Natural killer cell treated with Interleukin-12 subunit alpha and Interleukin-12 subunit beta and Interleukin-15 and Interleukin-18, amount 100 ng/mL, for 72 hours (primary cell): ENCODE results near the gene DCP1A. TPM values are rescaled to one million over a fixed set of nuclear protein-coding genes. Genes with fewer than 3 reads are reported as not detected.
"Not testable (repeated sequence)": the region's sequence is repeated elsewhere in the genome, so short reads cannot be mapped to it uniquely, and the experiment has no call there.

Experiments
- ATAC-seq, 2 donors: fragments of 150-1000 bp; cut with Tn5 transposase in 1 of 2; sonication (Bioruptor Pico), chemical (Tn5 transposase) in 1 of 2; 2 replicates each; pipeline ENCODE4 v1.10.0; 2021
- DNase-seq: peaks from one replicate; pipeline ENCODE4 v3.0.0; 2022; ENCODE audit warnings: low spot score
- H3K27ac Mint-ChIP-seq, 2 donors: 1 replicate in 1 of 2; 2 replicates in 1 of 2; pipeline ENCODE4 v1.8.0; 2022; ENCODE audit warnings: mixed read lengths in 2 of 2, mild to moderate bottlenecking in 1 of 2, moderate library complexity in 1 of 2
- H3K27me3 Mint-ChIP-seq, 2 donors: 1 replicate in 1 of 2; 2 replicates in 1 of 2; pipeline ENCODE4 v1.8.0; 2022; ENCODE audit warnings: mixed read lengths in 2 of 2
- H3K36me3 Mint-ChIP-seq: one replicate; pipeline ENCODE4 v1.8.0; 2022; ENCODE audit warnings: mixed read lengths
- H3K4me1 Mint-ChIP-seq, 2 donors: 1 replicate in 1 of 2; 2 replicates in 1 of 2; pipeline ENCODE4 v1.8.0; 2022; ENCODE audit warnings: low read depth in 2 of 2, mixed read lengths in 2 of 2, mild to moderate bottlenecking in 1 of 2
- H3K4me3 Mint-ChIP-seq: one replicate; pipeline ENCODE4 v1.8.0; 2022; ENCODE audit warnings: mixed read lengths
- H3K9me3 Mint-ChIP-seq: 2 replicates; pipeline ENCODE4 v1.8.0; 2022; ENCODE audit warnings: mixed read lengths
- total RNA-seq, 2 donors: library from RNA; stranded (reverse); gene quantifications; one replicate each; pipeline ENCODE4 v1.2.3, GENCODE V29; 2022

Gene DCP1A
- total RNA-seq, 2 donors from 2014 or later, result 28.3 to 31.1 TPM

DNA sequence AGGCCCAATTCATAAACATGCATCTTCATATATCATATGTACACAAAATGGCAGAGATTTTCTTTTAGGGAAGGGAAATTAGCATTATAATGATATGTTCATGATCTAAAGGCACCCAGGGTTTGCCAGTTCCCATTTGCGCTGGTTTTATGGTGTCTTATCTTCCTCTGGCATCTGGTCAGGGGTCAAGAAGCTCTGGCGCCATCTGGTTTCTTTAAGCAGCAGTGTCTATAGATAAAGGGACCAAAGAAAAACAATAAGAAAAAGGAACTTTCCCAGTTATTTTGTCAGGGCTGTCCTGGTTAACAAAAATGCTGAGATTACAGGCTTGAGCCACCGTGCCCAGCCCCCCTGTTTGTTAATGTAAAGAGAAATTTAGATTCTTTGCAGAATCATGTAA lies 3.3 kb upstream of the DCP1A start:
- H3K27ac Mint-ChIP-seq, result peak overlapping the region in 1 of 2 donors; percentile 14
- H3K4me3 Mint-ChIP-seq, result no peak overlapping the region
- ATAC-seq, result no peak
- no peaks in the 10 kb centered on the region for H3K27me3 Mint-ChIP-seq
- no peaks in the 10 kb centered on the region for H3K36me3 Mint-ChIP-seq
- peaks cover 9 to 20% of the 10 kb centered on the region in 2 donors for H3K4me1 Mint-ChIP-seq
- H3K9me3 Mint-ChIP-seq, result no peaks in the 10 kb centered on the region
- no peak for DNase-seq

- not testable (repeated sequence) for H3K36me3 Mint-ChIP-seq, ATAC-seq
These were observed 775 bp upstream of the DCP1A start for GRCh38 chr3:53348118-53348517.

GRCh38 chr3:53346922-53347260 lies 452 bp downstream of the DCP1A start:
- ATAC-seq, result no peak
- H3K27ac Mint-ChIP-seq, result peak overlapping the region; percentile 96 to 97

More at GRCh38 chr3:53348118-53348517, 775 bp upstream of the DCP1A start:
- Mint-ChIP-seq H3K4me3 (peak overlapping the region; percentile 96), H3K27ac (peak overlapping the region; percentile 96 to 97), H3K4me1 (peaks cover 9 to 33% of the 10 kb centered on the region in 2 donors)
- DNase-seq, H3K27me3 Mint-ChIP-seq, H3K9me3 Mint-ChIP-seq: not testable (repeated sequence)

DNA sequence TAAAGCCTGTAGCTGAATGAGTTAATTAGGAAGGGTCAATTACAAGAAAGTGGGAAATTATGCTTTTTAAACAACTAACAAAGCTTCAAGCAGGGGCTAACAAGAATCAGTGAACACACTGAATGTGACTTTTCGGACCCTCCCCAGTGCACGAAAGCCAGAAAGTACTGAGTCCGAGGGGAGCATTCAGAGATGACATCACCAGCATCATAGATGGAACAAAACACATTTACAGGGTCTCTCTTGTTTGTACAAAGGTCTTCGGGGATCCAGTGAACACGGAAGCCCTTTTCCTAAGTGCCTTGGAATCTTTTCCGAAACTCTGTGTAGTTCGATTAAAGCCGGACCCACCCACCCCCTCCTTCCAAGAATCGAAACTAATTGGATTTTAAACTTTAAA lies 829 bp downstream of the DCP1A start:
- Mint-ChIP-seq H3K36me3 (peaks cover 13% of the 10 kb centered on the region), H3K27me3 (no peaks in the 10 kb centered on the region), H3K4me3 (peak overlapping the region; percentile 96), H3K27ac (peak overlapping the region; percentile 96 to 97), H3K4me1 (peaks cover 14 to 39% of the 10 kb centered on the region in 2 donors), H3K9me3 (no peaks in the 10 kb centered on the region)
- no peak for ATAC-seq
- DNase-seq, result no peak

More at GRCh38 chr3:53346922-53347260, 452 bp downstream of the DCP1A start:
- H3K4me1 Mint-ChIP-seq, result peaks cover 14 to 39% of the 10 kb centered on the region in 2 donors
- H3K4me3 Mint-ChIP-seq, result peak overlapping the region; percentile 96
- H3K9me3 Mint-ChIP-seq, result no peaks in the 10 kb centered on the region
- peaks cover 13% of the 10 kb centered on the region for H3K36me3 Mint-ChIP-seq
- no peaks in the 10 kb centered on the region for H3K27me3 Mint-ChIP-seq
- no peak for DNase-seq

- Mint-ChIP-seq H3K36me3 (peaks cover 19% of the 10 kb centered on the region), H3K4me1 (peaks cover 10 to 42% of the 10 kb centered on the region in 2 donors), H3K9me3 (no peaks in the 10 kb centered on the region), H3K4me3 (no peak overlapping the region), H3K27me3 (no peaks in the 10 kb centered on the region), H3K27ac (no peak overlapping the region)
- ATAC-seq (no peak), DNase-seq (no peak)
These were observed 5.0 kb downstream of the DCP1A start for GRCh38 chr3:53342353-53342752.

- Mint-ChIP-seq H3K27me3 (no peaks in the 10 kb centered on the region), H3K4me3 (no peak overlapping the region), H3K9me3 (no peaks in the 10 kb centered on the region), H3K27ac (no peak overlapping the region), H3K36me3 (peaks cover 8% of the 10 kb centered on the region), H3K4me1 (peaks cover under 1 to 9% of the 10 kb centered on the region in 2 donors)
- DNase-seq (no peak), ATAC-seq (no peak)
These were observed 10.0 kb downstream of the DCP1A start for GRCh38 chr3:53337167-53337940.

DNA sequence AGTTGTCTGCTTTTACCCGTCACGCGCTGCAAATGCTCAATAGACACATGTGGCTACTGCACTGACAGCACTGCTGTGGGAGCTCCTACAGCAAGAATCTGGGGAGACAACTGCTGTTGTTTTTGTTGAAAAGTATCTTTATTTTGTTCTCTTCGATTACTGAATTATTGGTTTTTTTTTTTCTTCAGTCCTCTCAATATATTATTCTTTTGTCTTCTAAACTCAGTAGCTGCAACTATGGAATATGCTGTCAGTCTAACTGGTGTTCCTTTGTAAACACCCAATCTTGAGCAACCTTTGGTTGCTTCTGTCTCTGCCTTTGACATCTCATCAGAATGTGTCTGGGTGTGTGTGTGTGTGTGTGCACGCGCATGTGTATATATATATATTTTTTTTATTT lies 12.6 kb downstream of the DCP1A start:
- no peak for ATAC-seq

DNA sequence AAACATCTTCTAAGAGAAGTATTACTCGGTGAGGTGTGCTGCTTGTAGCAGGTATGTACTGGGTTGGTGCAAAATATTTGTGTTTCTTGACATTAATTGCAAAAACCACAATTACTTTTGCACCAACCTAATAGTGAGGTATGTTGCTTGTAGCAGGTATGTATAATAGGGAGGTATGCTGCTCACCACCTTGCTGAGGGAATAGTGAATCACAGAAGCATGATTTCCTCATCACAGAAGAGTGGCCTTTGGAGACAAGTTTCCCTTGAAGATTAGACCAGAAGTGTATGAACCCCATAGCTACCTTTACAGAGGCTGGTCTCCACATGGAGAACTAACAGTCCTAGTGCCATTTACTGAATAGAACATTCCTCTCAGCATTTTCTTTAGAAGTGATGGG lies 15.5 kb downstream of the DCP1A start:
- H3K27ac Mint-ChIP-seq, result no peak overlapping the region
- no peaks in the 10 kb centered on the region for H3K27me3 Mint-ChIP-seq
- ATAC-seq (no peak), DNase-seq (no peak)
- peaks cover 3 to 4% of the 10 kb centered on the region in 2 donors for H3K4me1 Mint-ChIP-seq
- no peak overlapping the region for H3K4me3 Mint-ChIP-seq
- no peaks in the 10 kb centered on the region for H3K9me3 Mint-ChIP-seq
- no peaks in the 10 kb centered on the region for H3K36me3 Mint-ChIP-seq

More for the DNA sequence above, 12.6 kb downstream of the DCP1A start:
- Mint-ChIP-seq H3K4me3 (no peak overlapping the region), H3K27me3 (no peaks in the 10 kb centered on the region), H3K36me3 (peaks cover 7% of the 10 kb centered on the region), H3K9me3 (no peaks in the 10 kb centered on the region), H3K27ac (no peak overlapping the region), H3K4me1 (peaks cover 0 to 12% of the 10 kb centered on the region in 2 donors)
- no peak for DNase-seq

GRCh38 chr3:53329897-53330296 lies 17.4 kb downstream of the DCP1A start:
- no peak overlapping the region for H3K27ac Mint-ChIP-seq
- ATAC-seq, result no peak
- H3K9me3 Mint-ChIP-seq, result no peaks in the 10 kb centered on the region
- no peaks in the 10 kb centered on the region for H3K36me3 Mint-ChIP-seq
- H3K27me3 Mint-ChIP-seq, result no peaks in the 10 kb centered on the region
- H3K4me1 Mint-ChIP-seq, result peaks cover 4 to 5% of the 10 kb centered on the region in 2 donors
- no peak for DNase-seq
- H3K4me3 Mint-ChIP-seq, result no peak overlapping the region

- Mint-ChIP-seq H3K4me1 (peaks cover 4 to 9% of the 10 kb centered on the region in 2 donors), H3K27ac (no peak overlapping the region), H3K4me3 (no peak overlapping the region), H3K9me3 (no peaks in the 10 kb centered on the region), H3K27me3 (no peaks in the 10 kb centered on the region), H3K36me3 (no peaks in the 10 kb centered on the region)
- DNase-seq, result no peak
- ATAC-seq, result no peak
These were observed 18.6 kb downstream of the DCP1A start for GRCh38 chr3:53328746-53329145.

DNA sequence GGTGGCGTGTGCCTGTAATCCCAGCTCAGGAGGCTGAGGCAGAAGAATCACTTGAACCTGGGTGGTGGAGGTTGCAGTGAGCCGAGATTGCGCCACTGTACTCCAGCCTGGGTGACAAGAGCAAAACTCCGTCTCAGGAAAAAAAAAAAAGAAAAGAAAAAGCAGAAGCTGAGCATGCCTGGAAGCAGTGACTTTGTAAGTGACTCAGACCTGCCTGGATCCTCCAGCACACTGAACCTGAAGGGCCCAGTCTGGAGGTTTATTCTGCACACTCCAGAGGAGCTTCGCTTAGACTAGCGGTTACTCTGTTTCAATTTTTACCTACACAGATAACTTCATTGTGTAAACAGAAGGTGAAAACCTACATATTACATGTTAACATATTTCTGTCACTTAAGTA lies 19.4 kb downstream of the DCP1A start:
- ATAC-seq, H3K4me3 Mint-ChIP-seq, H3K27ac Mint-ChIP-seq, DNase-seq, H3K36me3 Mint-ChIP-seq, H3K27me3 Mint-ChIP-seq, H3K9me3 Mint-ChIP-seq: not testable (repeated sequence)
- H3K4me1 Mint-ChIP-seq, result peaks cover 4 to 12% of the 10 kb centered on the region in 2 donors

DNA sequence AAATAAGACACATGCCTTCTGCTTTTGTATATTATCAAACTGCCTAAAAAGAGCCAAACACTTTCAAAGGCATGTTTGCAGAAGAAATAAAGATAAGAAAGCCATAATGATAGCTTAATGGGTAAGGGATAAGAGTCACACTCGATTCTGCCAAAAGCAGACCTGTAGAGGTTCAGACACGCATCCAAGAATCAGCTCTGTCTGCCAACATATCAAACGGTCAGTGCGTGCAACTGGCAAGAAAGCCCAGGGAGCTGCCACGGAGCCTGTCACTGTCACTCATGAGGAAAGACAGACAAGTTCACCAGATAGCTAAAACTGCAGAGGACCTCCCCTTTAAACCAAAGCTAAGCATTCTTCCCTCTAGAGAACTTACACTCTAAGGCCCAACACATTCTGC lies 23.2 kb downstream of the DCP1A start:
- no peaks in the 10 kb centered on the region for H3K9me3 Mint-ChIP-seq
- no peak overlapping the region for H3K27ac Mint-ChIP-seq
- no peak for DNase-seq
- no peaks in the 10 kb centered on the region for H3K27me3 Mint-ChIP-seq
- peaks cover 8 to 20% of the 10 kb centered on the region in 2 donors for H3K4me1 Mint-ChIP-seq
- H3K36me3 Mint-ChIP-seq, result no peaks in the 10 kb centered on the region
- ATAC-seq, result no peak
- no peak overlapping the region for H3K4me3 Mint-ChIP-seq

DNA sequence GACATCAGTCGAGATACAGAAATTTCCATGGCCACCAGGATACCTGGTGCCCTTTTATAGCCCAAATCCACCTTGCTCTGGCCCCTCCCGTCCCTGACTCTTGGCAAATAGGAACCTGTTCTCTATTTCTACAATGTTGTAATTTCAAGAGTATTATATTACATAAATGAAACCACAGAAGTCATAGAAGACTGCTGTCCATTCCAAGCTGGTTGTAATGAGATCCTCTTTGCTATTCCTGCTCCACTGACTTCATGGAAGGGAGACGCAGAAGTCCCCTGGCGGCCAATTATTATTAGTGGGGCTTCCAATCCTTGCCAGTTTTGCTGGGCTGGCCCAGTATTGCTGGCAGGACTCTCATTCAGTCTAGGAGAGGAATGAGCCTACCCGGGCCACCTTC lies 26.6 kb downstream of the DCP1A start:
- no peak for ATAC-seq
- peaks cover 8 to 17% of the 10 kb centered on the region in 2 donors for H3K4me1 Mint-ChIP-seq
- peaks cover 4% of the 10 kb centered on the region for H3K36me3 Mint-ChIP-seq
- no peaks in the 10 kb centered on the region for H3K27me3 Mint-ChIP-seq
- DNase-seq, result no peak
- H3K27ac Mint-ChIP-seq, result no peak overlapping the region
- H3K9me3 Mint-ChIP-seq, result no peaks in the 10 kb centered on the region
- H3K4me3 Mint-ChIP-seq, result no peak overlapping the region

DNA sequence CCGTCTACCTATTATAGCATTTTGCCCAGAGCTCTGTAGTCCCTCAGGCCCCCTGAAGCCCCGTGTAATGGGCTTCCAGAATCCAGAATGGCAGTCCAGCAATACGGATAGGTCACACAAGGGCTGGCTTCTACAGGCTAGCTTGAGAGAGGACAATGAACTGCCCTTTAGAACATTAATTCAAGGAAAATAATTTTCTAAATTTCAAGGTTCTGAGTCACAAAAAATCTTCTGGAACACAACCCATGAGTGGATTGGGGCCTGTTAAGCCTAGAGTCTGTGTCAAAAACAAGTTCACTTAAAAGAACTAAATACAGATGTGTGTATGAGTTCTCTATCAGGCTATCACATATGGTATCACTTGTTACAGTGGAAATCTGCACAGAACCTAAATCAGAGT lies 28.8 kb downstream of the DCP1A start:
- ATAC-seq, result no peak
- H3K27ac Mint-ChIP-seq, result no peak overlapping the region
- peaks cover 4% of the 10 kb centered on the region for H3K36me3 Mint-ChIP-seq
- H3K4me3 Mint-ChIP-seq, result no peak overlapping the region
- H3K4me1 Mint-ChIP-seq, result peaks cover 8 to 11% of the 10 kb centered on the region in 2 donors
- no peaks in the 10 kb centered on the region for H3K27me3 Mint-ChIP-seq
- H3K9me3 Mint-ChIP-seq, result no peaks in the 10 kb centered on the region
- no peak for DNase-seq

GRCh38 chr3:53312832-53313231 lies 34.5 kb downstream of the DCP1A start:
- ATAC-seq, result no peak
- H3K27me3 Mint-ChIP-seq, result no peaks in the 10 kb centered on the region
- peaks cover 0 to 5% of the 10 kb centered on the region in 2 donors for H3K4me1 Mint-ChIP-seq
- no peak overlapping the region for H3K27ac Mint-ChIP-seq
- H3K4me3 Mint-ChIP-seq, result no peak overlapping the region
- no peak for DNase-seq
- peaks cover 10% of the 10 kb centered on the region for H3K36me3 Mint-ChIP-seq
- H3K9me3 Mint-ChIP-seq, result no peaks in the 10 kb centered on the region
